GM20431 (cell line): ENCODE measurements around the gene FHOD1.

Experiments
- in situ Hi-C: fragments of 300-500 bp; cut with MseI, MboI; formaldehyde crosslinking; loops from one replicate; pipeline ENCODE4 v1.15.0; 2020; ENCODE audit warnings: low sequenced_read_pairs; ENCODE audit not compliant: unreplicated experiment

FHOD1 gene

DNA sequence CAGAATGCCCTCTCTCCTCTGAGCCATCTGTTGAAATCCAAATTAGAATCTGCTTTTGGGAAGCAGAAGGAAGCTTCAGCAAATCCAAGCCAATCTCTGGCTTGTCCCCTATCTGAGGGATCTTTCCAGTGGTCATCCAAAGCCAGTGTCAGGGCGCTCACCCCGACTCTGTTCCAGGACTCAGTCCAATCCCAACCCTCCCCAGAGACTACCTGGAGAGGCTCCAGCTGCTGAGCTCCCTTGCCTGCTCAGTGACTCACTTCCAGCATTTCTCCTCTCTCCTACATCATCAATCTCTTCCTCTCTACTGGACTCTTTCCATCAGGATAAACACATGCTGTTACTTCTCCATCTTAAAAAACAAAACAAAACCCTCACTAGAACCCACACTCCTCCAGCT, 65.9 kb downstream of the FHOD1 start:
- in situ Hi-C loops, result no loop called here

GRCh38 chr16:67180166-67180565, 67.1 kb downstream of the FHOD1 start:
- in situ Hi-C loops, result no loop called here

GRCh38 chr16:67179421-67180080, 67.7 kb downstream of the FHOD1 start:
- in situ Hi-C loops, result no loop called here
